Activated CD8-positive, alpha-beta T cell treated with anti-CD3 and anti-CD28 coated beads for 36 hours (primary cell): ENCODE results near the gene RNPS1. TPM values are rescaled to one million over a fixed set of nuclear protein-coding genes. Genes with fewer than 3 reads are reported as not detected.

ENCODE experiments used
- ATAC-seq: fragments of 200-7000 bp; cut with Tn5 transposase; one replicate; pipeline ENCODE4 v1.10.0; 2021; ENCODE audit warnings: mild to moderate bottlenecking, moderate library complexity
- CTCF ChIA-PET: fragments of 350-600 bp; sonication (Branson Sonifier 250); formaldehyde crosslinking; loops from one replicate; lab custom pipeline; 2021; ENCODE audit warnings: antibody characterized with exemption; lab: Charles Lee
- POLR2A ChIA-PET: fragments of 350-600 bp; sonication (Branson Sonifier 250); formaldehyde crosslinking; loops from one replicate; lab custom pipeline; 2021; ENCODE audit warnings: antibody characterized with exemption; lab: Charles Lee
- DNase-seq: peaks from one replicate; pipeline ENCODE4 v3.0.0-alpha.2; 2020
- H3K27ac Mint-ChIP-seq: one replicate; pipeline ENCODE4 v1.8.0; 2021; ENCODE audit warnings: mild to moderate bottlenecking, mixed read lengths
- H3K27me3 Mint-ChIP-seq: one replicate; pipeline ENCODE4 v1.8.0; 2021; ENCODE audit warnings: mixed read lengths
- H3K36me3 Mint-ChIP-seq: one replicate; pipeline ENCODE4 v1.8.0; 2021; ENCODE audit warnings: low read depth, mixed read lengths
- H3K4me1 Mint-ChIP-seq: one replicate; pipeline ENCODE4 v1.8.0; 2021; ENCODE audit warnings: low read depth, mixed read lengths
- H3K4me3 Mint-ChIP-seq: one replicate; pipeline ENCODE4 v1.8.0; 2021; ENCODE audit warnings: mild to moderate bottlenecking, moderate library complexity, mixed read lengths
- H3K9me3 Mint-ChIP-seq: one replicate; pipeline ENCODE4 v1.8.0; 2021; ENCODE audit warnings: mixed read lengths
- CTCF ChIP-seq: fragments of 200-600 bp; IDR thresholded peaks from one replicate; pipeline ENCODE4 v1.8.0; 2022; ENCODE audit warnings: antibody characterized with exemption, mild to moderate bottlenecking
- intact Hi-C: fragments of 100-400 bp; cut with micrococcal nuclease; formaldehyde crosslinking; loops from one replicate; pipeline ENCODE4 v1.10.0; 2022
- total RNA-seq, 2 experiments: library from RNA; stranded (reverse); gene quantifications; one replicate each; pipeline ENCODE4 v1.2.3, GENCODE V29; 2021

RNPS1 gene
- total RNA-seq, 2 experiments from 2014 or later = 334 to 358 TPM

GRCh38 chr16:2236337-2237101 is 31.4 kb downstream of the RNPS1 start, which contains the start of gene DNASE1L2:
DNASE1L2 (plus strand) TSS chr16:2236444; CDS start chr16:2236817, 373 bp downstream.
- no peak for DNase-seq
- Mint-ChIP-seq H3K9me3 (no peaks in the 10 kb centered on the region), H3K36me3 (peaks cover 22% of the 10 kb centered on the region), H3K27me3 (no peaks in the 10 kb centered on the region), H3K4me3 (no peak within 1 kb of the TSS), H3K4me1 (peaks cover 2% of the 10 kb centered on the region), H3K27ac (no peak within 1 kb of the TSS)
- ChIA-PET CTCF (interaction anchor here (0.8 kb wide), 1 partner anchor 192 kb away, joined by 3 read pairs; no protein-coding TSS in a partner anchor), POLR2A (interaction anchor here (0.8 to 3.5 kb wide), 6 partner anchors 10 to 81 kb away, joined by 3 to 16 read pairs (median 4); partner anchors contain the start of genes ECI1 and TRAF7)
- TF ChIP-seq CTCF = no peak
- intact Hi-C loops = no loop called here
- ATAC-seq = peak; percentile 17

GRCh38 chr16:2235695-2236336 is 32.1 kb downstream of the RNPS1 start:
- H3K9me3 Mint-ChIP-seq = no peaks in the 10 kb centered on the region
- no peak for ATAC-seq

GRCh38 chr16:2235234-2235651 is 32.7 kb downstream of the RNPS1 start:
- H3K36me3 Mint-ChIP-seq = peaks cover 24% of the 10 kb centered on the region
- DNase-seq (no peak), ATAC-seq (no peak)
- peaks cover 2% of the 10 kb centered on the region for H3K4me1 Mint-ChIP-seq
- ChIA-PET CTCF (no interaction called here), POLR2A (interaction anchor here (2.7 to 3.5 kb wide), 2 partner anchors 9 to 16 kb away, joined by 9 to 16 read pairs; partner anchors contain the start of gene ECI1)
- no peak overlapping the region for H3K4me3 Mint-ChIP-seq
- no peak overlapping the region for H3K27ac Mint-ChIP-seq
- no peaks in the 10 kb centered on the region for H3K27me3 Mint-ChIP-seq
- intact Hi-C loops = no loop called here
- TF ChIP-seq CTCF = no peak
- no peaks in the 10 kb centered on the region for H3K9me3 Mint-ChIP-seq

More at GRCh38 chr16:2235695-2236336, 32.1 kb downstream of the RNPS1 start:
- ChIA-PET CTCF (interaction anchor here (0.8 kb wide), 1 partner anchor 193 kb away, joined by 3 read pairs; no protein-coding TSS in a partner anchor), POLR2A (interaction anchor here (1.0 to 3.5 kb wide), 5 partner anchors 9 to 81 kb away, joined by 3 to 16 read pairs (median 4); partner anchors contain the start of genes ECI1 and TRAF7)
- H3K27ac Mint-ChIP-seq = no peak overlapping the region
- TF ChIP-seq CTCF = no peak
- intact Hi-C loops = no loop called here
- peaks cover 2% of the 10 kb centered on the region for H3K4me1 Mint-ChIP-seq
- H3K27me3 Mint-ChIP-seq = no peaks in the 10 kb centered on the region
- no peak for DNase-seq
- no peak overlapping the region for H3K4me3 Mint-ChIP-seq
- H3K36me3 Mint-ChIP-seq = peaks cover 23% of the 10 kb centered on the region

- ChIA-PET CTCF (no interaction called here), POLR2A (interaction anchor here (2.7 to 3.5 kb wide), 2 partner anchors 8 to 17 kb away, joined by 9 to 16 read pairs; partner anchors contain the start of gene ECI1)
- H3K27ac Mint-ChIP-seq = no peak overlapping the region
- ATAC-seq (no peak), DNase-seq (no peak)
- H3K4me3 Mint-ChIP-seq = no peak overlapping the region
- no peak for TF ChIP-seq CTCF
- H3K36me3 Mint-ChIP-seq = peaks cover 26% of the 10 kb centered on the region
- intact Hi-C loops = no loop called here
- H3K9me3 Mint-ChIP-seq = no peaks in the 10 kb centered on the region
- H3K4me1 Mint-ChIP-seq = peaks cover 2% of the 10 kb centered on the region
- H3K27me3 Mint-ChIP-seq = no peaks in the 10 kb centered on the region
These were observed 33.1 kb downstream of the RNPS1 start for GRCh38 chr16:2234813-2235170.
